ENCODE measurements around the gene REPIN1. TPM values are rescaled to one million over a fixed set of nuclear protein-coding genes. Genes with fewer than 3 reads are reported as not detected.
A peak's percentile ranks its signal among the peaks of the same experiment; 100 is the strongest.

The REPIN1 gene
- total and polyA plus RNA-seq, 9 donors: 21.6 to 92.0 (median 73.4) TPM

DNA sequence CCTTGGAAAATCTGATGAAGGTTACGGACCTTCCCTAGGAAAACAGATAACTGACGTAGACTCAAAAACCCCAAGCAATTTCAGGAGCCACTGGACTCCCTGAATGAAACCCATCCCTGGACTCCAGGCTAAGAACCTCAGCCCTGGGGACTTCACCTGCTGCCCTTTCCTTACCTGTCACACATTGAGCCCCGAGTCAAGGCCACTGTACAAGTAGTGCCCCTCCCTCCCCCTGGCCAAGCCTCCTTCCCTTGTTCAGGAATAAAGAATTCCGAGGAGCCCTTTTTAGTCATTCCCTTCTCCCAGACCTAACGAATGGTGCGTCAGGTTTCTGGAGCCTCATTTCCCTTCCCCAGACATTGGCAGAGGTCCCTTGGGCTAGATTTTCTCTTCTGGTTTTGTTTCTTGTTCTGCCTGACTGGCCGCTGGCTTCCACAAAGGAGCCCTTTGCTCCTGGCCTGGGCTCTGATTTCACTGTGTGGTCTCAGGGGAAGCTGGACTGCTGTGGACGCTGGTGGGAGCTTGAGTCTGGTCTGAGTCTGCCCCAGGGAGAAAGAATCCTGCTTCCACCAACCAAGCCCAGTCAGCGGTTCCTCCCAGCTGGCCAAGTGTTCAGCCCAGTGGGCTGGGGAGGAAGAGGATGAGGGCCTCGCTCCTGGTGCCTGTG lies 42.2 kb downstream of the REPIN1 start:
- intact Hi-C loops (cut with DNase I): no loop called here
- Histone ChIP-seq H3K27ac (peak overlapping the region in 1 of 2 donors; percentile 33), H3K4me1 (ENCODE audit: insufficient read depth) (peaks cover 11% of the 10 kb centered on the region), H3K27me3 (no peaks in the 10 kb centered on the region), H3K9me3 (no peaks in the 10 kb centered on the region), H3K4me3 (no peak overlapping the region), H3K36me3 (no peaks in the 10 kb centered on the region)
- 53 to 59% (median 58%) methylated on average over 10 of the region's 10 CpGs for WGBS, 3 donors
- TF ChIP-seq POLR2A (IDR thresholded peaks at IDR 0.05): no peak
- peak in 1 of 5 donors; percentile 65 for DNase-seq

DNA sequence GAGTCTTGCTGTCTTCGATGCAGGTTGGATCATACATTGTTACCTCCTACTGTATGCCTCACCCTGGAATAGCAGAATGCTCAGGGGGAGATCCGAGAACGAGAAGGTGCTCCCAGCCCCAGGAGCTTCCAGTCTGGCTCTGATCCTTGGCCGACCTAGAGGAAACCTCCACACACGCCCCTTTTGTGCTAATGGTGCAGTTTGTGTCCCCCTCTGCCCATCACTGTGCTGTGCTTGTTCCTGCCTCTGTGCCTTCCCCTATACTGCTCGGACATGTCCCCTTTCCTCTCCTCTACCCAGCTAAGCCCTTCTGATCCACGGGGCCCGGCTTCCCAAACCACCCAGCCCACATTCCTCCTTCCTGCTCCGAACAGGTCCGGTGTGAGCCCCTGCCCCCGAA lies 43.0 kb downstream of the REPIN1 start:
- intact Hi-C loops (cut with DNase I): no loop called here
- Histone ChIP-seq H3K36me3 (no peaks in the 10 kb centered on the region), H3K4me1 (ENCODE audit: insufficient read depth) (peaks cover 6% of the 10 kb centered on the region), H3K27ac (peak overlapping the region in 1 of 2 donors; percentile 33), H3K4me3 (no peak overlapping the region), H3K27me3 (no peaks in the 10 kb centered on the region), H3K9me3 (no peaks in the 10 kb centered on the region)
- 82 to 91% (median 82%) methylated on average over 10 to 11 of the region's 11 CpGs for WGBS, 3 donors
- DNase-seq: no peak
- TF ChIP-seq, protein P1, sequence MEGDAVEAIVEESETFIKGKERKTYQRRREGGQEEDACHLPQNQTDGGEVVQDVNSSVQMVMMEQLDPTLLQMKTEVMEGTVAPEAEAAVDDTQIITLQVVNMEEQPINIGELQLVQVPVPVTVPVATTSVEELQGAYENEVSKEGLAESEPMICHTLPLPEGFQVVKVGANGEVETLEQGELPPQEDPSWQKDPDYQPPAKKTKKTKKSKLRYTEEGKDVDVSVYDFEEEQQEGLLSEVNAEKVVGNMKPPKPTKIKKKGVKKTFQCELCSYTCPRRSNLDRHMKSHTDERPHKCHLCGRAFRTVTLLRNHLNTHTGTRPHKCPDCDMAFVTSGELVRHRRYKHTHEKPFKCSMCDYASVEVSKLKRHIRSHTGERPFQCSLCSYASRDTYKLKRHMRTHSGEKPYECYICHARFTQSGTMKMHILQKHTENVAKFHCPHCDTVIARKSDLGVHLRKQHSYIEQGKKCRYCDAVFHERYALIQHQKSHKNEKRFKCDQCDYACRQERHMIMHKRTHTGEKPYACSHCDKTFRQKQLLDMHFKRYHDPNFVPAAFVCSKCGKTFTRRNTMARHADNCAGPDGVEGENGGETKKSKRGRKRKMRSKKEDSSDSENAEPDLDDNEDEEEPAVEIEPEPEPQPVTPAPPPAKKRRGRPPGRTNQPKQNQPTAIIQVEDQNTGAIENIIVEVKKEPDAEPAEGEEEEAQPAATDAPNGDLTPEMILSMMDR (IDR thresholded peaks at IDR 0.05): no peak
- no peak for TF ChIP-seq EP300 (IDR thresholded peaks at IDR 0.05)

DNA sequence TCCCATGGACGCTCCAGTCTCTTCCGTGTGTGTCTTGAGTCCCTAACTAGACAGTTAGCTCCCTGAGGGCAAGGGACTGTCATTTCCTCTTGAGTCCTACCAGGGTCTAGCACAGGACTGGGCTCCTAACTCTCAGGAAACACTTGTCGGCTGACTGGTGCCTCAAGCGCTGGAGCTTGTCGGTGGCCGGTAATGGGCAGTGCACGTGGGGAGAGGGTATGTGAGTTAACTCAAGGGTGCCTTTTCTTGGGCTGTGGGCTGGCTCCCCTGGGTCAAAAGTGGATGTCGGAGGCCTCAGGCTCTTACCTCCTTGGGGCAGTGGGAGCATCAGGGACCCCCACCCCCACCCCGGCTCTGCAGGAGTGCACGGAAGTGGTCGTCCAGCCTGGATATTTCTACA lies 43.4 kb downstream of the REPIN1 start:
- Histone ChIP-seq H3K4me3 (no peak overlapping the region), H3K27me3 (no peaks in the 10 kb centered on the region), H3K27ac (no peak overlapping the region), H3K4me1 (ENCODE audit: insufficient read depth) (peaks cover 5% of the 10 kb centered on the region), H3K9me3 (no peaks in the 10 kb centered on the region), H3K36me3 (no peaks in the 10 kb centered on the region)
- intact Hi-C loops (cut with DNase I): no loop called here
- TF ChIP-seq EP300 (IDR thresholded peaks at IDR 0.05): no peak
- TF ChIP-seq, protein P1 (IDR thresholded peaks at IDR 0.05): no peak
- no peak for TF ChIP-seq POLR2A (IDR thresholded peaks at IDR 0.05)
- no peak for DNase-seq
- WGBS, 3 donors: 88 to 93% (median 91%) methylated on average over 11 of the region's 11 CpGs

DNA sequence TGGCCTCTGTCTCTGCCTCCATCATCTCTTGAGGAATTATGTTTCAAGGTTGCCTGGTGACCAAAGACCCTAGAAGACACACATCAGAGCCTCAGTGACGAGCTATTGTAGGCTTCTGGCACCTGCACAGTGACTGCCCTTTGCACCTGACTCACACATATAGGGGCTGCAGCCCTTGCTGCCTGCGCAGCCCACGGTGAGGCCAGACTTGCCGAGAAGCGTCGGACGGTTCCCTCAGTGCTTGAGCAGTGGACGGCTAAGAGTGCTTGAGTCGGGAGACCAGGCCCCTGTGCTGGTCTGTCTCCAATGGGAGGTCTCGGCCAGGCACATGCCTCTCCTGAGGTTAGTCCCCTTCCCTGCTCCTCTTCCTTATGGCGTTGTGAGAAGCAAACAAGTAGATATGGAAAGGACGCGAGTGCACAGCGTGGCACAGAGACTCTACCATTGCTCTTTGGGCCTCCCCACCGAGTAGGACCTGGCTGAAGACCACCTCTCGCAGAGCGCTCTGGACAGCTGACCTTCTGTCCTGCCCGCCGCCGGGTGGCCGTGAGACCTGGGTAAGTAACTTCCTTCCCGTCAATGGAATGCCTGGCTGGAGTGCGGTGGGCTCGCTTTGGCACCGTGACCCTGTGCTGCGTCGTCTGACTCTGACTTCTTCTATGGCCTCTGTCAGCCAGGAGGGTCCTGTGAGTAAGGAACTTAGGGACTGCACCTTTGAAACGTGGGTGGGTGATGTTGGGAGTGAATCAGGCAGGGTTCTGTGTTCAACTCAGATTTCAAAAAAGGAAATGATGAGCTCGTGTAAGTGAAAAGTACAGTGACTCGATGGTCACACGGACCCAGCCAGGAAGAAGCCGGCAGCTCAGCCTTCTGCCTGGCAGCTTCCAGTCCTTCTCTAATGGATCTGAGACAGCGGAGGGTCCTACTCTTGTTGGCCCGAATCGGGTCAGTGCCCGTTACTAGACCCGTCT lies 44.2 kb downstream of the REPIN1 start:
- 84 to 90% (median 86%) methylated on average over 37 of the region's 37 CpGs for WGBS, 3 donors
- no peaks in the 10 kb centered on the region for H3K9me3 ChIP-seq

More for the DNA sequence above, 44.2 kb downstream of the REPIN1 start:
- TF ChIP-seq, protein P1 (IDR thresholded peaks at IDR 0.05): no peak
- TF ChIP-seq EP300 (IDR thresholded peaks at IDR 0.05) (no peak), POLR2A (IDR thresholded peaks at IDR 0.05) (no peak)
- Histone ChIP-seq H3K4me3 (no peak overlapping the region), H3K4me1 (ENCODE audit: insufficient read depth) (peaks cover 5% of the 10 kb centered on the region), H3K36me3 (no peaks in the 10 kb centered on the region), H3K27ac (no peak overlapping the region), H3K27me3 (no peaks in the 10 kb centered on the region)
- no peak for DNase-seq
- intact Hi-C loops (cut with DNase I): no loop called here
